ENCODE results near the gene JAZF1.

JAZF1 gene

DNA sequence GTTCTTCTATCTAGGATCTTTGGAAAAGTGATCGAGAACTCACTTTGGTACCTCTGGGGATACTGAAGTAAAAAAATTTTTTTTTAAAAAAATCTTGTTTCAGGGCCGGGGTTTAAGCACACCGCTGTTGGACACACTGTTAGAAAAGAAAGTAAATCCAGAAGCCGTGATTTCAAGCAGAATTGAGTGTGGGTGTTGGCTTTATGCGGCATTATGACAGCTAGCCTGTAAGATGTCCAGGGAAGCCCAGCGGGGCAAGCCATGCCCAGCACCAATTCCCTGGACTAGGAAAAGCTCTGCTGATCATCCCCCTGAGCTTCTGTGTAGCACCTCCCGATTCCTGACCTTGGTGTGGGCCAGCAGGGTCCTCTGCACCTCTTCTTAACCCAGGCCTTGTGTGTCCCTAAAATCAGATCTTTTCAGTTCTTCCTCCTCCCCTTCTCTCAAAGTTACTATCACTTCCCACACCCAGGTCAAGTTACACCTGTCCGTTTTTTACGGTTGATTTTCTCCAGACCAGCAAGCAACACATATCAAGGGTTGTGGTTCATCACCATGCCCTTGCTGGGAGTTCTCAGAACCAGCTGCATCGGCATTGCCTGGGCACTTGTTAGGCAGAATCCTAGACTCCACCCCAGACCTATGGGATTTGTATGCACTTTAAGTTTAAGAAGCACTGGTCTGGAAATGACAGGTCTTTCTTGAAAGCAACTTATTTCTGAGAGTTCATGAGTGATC lies 235.4 kb downstream of the JAZF1 start:
- no peaks in the 10 kb centered on the region for H3K4me1 ChIP-seq (ENCODE audit: control insufficient read depth, insufficient read depth, low read length)
- no peak overlapping the region for H3K9ac ChIP-seq (ENCODE audit: low read length)
- no peaks in the 10 kb centered on the region for H3K36me3 ChIP-seq (ENCODE audit: control insufficient read depth, insufficient read depth, low read length)
- H3K9me3 ChIP-seq (ENCODE audit: control insufficient read depth, low read length), result no peaks in the 10 kb centered on the region
- no peak overlapping the region for H3K4me3 ChIP-seq (ENCODE audit: low read length)
- no peaks in the 10 kb centered on the region for H3K27me3 ChIP-seq (ENCODE audit: control insufficient read depth, insufficient read depth, low read length)

DNA sequence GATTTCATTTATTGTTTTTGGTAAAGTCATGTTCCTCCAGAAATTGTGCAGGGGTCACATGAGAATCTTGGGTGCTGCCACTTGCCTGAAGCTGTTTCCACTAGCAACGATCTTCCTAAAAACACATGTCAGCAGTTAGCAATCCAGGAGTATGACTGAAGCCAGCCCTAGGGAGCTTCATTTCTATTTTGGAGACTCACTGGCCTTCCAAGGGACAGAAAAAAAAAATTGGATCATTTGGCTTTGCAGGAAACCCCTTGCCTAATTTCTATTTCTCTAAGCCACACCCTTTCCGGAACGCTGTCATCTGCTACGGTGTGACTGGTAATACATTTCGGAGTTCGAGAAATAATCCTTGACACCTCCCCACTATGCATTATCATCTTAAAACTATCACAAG lies 236.0 kb downstream of the JAZF1 start:
- Histone ChIP-seq H3K4me1 (ENCODE audit: control insufficient read depth, insufficient read depth, low read length) (no peaks in the 10 kb centered on the region), H3K9ac (ENCODE audit: low read length) (no peak overlapping the region), H3K4me3 (ENCODE audit: low read length) (no peak overlapping the region), H3K9me3 (ENCODE audit: control insufficient read depth, low read length) (no peaks in the 10 kb centered on the region), H3K27me3 (ENCODE audit: control insufficient read depth, insufficient read depth, low read length) (no peaks in the 10 kb centered on the region), H3K36me3 (ENCODE audit: control insufficient read depth, insufficient read depth, low read length) (no peaks in the 10 kb centered on the region)

DNA sequence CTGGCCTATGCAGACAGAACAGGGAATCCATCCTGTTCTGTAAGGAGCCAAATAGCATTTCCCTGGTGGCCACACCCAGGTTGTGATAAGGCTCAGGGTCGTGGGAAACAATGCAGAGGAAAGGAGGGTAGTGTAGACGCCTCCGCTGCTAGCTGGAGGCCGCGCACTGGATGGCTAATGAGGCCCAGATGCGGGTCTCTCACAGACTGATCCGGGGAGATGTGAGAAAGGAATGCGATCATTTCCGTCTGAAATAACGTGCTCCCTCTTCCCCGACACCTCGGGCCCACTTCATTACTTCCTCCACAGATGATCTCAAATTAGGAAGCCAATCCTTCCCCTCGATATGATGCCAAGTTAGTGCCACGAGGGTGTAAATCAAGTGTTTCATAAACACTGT lies 237.4 kb downstream of the JAZF1 start:
- H3K4me1 ChIP-seq (ENCODE audit: control insufficient read depth, insufficient read depth, low read length), result no peaks in the 10 kb centered on the region
- no peaks in the 10 kb centered on the region for H3K9me3 ChIP-seq (ENCODE audit: control insufficient read depth, low read length)
- no peak overlapping the region for H3K9ac ChIP-seq (ENCODE audit: low read length)
- no peak overlapping the region for H3K4me3 ChIP-seq (ENCODE audit: low read length)
- H3K36me3 ChIP-seq (ENCODE audit: control insufficient read depth, insufficient read depth, low read length), result no peaks in the 10 kb centered on the region
- H3K27me3 ChIP-seq (ENCODE audit: control insufficient read depth, insufficient read depth, low read length), result no peaks in the 10 kb centered on the region

DNA sequence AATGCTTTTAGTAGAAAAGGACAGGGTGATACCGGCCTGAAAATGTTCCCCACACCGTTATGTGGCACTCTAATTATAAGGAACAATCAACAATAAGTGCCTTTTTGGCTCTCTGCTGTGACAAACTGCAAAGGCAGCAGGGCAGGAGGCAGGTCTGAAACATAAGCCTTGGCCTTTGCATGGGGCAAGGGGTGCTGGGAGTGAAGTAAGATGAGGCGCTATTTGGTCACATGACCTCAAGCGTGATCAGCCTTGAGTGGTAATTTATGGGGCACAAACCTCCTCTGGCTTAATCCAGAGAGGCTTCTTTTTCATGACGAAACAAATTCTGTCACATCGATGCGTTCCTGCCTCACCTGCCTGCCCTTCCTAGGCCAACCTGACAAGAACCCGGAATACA lies 237.9 kb downstream of the JAZF1 start:
- Histone ChIP-seq H3K36me3 (ENCODE audit: control insufficient read depth, insufficient read depth, low read length) (no peaks in the 10 kb centered on the region), H3K9me3 (ENCODE audit: control insufficient read depth, low read length) (no peaks in the 10 kb centered on the region), H3K9ac (ENCODE audit: low read length) (no peak overlapping the region), H3K27me3 (ENCODE audit: control insufficient read depth, insufficient read depth, low read length) (no peaks in the 10 kb centered on the region), H3K4me3 (ENCODE audit: low read length) (no peak overlapping the region), H3K4me1 (ENCODE audit: control insufficient read depth, insufficient read depth, low read length) (no peaks in the 10 kb centered on the region)

DNA sequence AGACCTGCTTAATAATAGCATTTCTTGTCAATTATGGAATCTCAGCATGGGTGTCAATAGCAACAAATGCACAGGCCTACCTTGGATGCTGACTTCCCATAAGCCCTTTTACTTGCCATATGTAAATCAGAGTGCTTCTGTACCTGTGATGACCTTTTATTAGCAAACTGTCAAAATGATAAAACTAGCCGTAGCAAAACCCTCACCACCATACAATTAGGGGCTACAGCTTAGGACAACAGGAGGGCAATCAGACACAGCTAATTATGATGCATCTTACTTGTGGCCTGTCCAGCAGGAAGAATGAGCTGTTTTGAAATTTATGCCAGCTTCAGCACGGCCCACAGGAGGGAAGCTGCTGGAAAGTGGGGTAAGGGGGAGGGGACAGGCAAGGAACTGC lies 239.1 kb downstream of the JAZF1 start:
- H3K4me1 ChIP-seq (ENCODE audit: control insufficient read depth, insufficient read depth, low read length), result no peaks in the 10 kb centered on the region
- no peaks in the 10 kb centered on the region for H3K9me3 ChIP-seq (ENCODE audit: control insufficient read depth, low read length)
- H3K4me3 ChIP-seq (ENCODE audit: low read length), result no peak overlapping the region
- no peak overlapping the region for H3K9ac ChIP-seq (ENCODE audit: low read length)
- H3K36me3 ChIP-seq (ENCODE audit: control insufficient read depth, insufficient read depth, low read length), result no peaks in the 10 kb centered on the region
- H3K27me3 ChIP-seq (ENCODE audit: control insufficient read depth, insufficient read depth, low read length), result no peaks in the 10 kb centered on the region

DNA sequence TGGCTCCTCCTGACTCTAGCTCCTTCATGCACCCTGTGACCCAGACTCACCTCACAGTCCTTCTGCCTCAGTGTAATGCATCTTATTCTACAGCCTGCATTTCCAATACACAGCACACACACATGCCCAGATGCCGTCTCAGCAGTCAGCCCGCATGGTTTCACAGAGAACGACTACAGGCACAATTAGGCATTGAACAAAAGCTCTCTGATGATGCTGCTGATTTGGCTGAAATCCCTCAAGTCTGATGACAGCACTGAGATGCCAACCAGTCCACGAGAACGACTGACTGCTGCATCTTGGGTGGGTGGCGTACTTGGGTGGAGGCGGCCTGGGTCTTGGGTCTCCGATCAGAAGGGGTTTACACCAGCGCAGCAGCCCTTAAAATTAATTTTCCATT lies 240.3 kb downstream of the JAZF1 start:
- no peak overlapping the region for H3K4me3 ChIP-seq (ENCODE audit: low read length)
- H3K4me1 ChIP-seq (ENCODE audit: control insufficient read depth, insufficient read depth, low read length), result no peaks in the 10 kb centered on the region
- no peaks in the 10 kb centered on the region for H3K27me3 ChIP-seq (ENCODE audit: control insufficient read depth, insufficient read depth, low read length)
- H3K9ac ChIP-seq (ENCODE audit: low read length), result no peak overlapping the region
- no peaks in the 10 kb centered on the region for H3K9me3 ChIP-seq (ENCODE audit: control insufficient read depth, low read length)
- no peaks in the 10 kb centered on the region for H3K36me3 ChIP-seq (ENCODE audit: control insufficient read depth, insufficient read depth, low read length)

DNA sequence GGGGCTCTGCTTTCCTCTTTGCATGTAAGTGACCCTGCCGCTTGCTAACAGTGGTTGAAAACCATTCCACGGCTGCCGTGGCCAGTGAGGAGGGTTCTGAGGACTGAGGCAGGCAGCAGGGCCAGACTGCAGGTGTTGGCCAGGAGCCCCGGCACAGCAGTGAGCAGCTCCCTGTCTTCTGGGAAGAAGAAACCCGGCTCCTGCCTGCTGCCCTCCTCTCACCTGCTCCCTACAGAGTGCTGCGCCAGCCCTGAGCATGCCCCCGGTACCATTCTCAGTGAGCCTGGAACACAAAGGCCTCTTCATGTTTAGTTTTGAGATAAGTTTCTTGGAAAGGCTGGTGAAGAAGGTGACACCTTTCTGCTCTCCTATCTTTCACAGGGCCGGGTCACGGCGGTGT lies 240.7 kb downstream of the JAZF1 start:
- H3K4me3 ChIP-seq (ENCODE audit: low read length), result no peak overlapping the region
- H3K9me3 ChIP-seq (ENCODE audit: control insufficient read depth, low read length), result no peaks in the 10 kb centered on the region
- H3K9ac ChIP-seq (ENCODE audit: low read length), result no peak overlapping the region
- no peaks in the 10 kb centered on the region for H3K36me3 ChIP-seq (ENCODE audit: control insufficient read depth, insufficient read depth, low read length)
- no peaks in the 10 kb centered on the region for H3K4me1 ChIP-seq (ENCODE audit: control insufficient read depth, insufficient read depth, low read length)
- no peaks in the 10 kb centered on the region for H3K27me3 ChIP-seq (ENCODE audit: control insufficient read depth, insufficient read depth, low read length)

DNA sequence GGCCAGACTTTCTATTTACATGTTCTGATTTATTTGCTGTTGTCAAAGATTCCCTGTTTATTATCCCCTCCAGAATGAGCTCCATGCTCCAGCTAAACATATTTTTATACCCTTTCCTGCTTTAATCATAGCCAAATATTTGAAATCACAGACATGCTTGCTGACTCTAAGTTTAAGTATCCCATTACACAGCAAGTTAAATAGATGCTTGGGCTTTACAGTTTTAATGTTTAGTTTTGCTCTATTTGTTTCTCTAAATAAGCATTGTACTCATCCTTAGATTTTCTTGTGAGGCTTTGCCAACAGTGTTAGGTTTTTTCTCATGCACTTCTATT lies 243.9 kb downstream of the JAZF1 start:
- Histone ChIP-seq H3K4me1 (ENCODE audit: control insufficient read depth, insufficient read depth, low read length) (no peaks in the 10 kb centered on the region), H3K27me3 (ENCODE audit: control insufficient read depth, insufficient read depth, low read length) (no peaks in the 10 kb centered on the region), H3K36me3 (ENCODE audit: control insufficient read depth, insufficient read depth, low read length) (no peaks in the 10 kb centered on the region), H3K9me3 (ENCODE audit: control insufficient read depth, low read length) (no peaks in the 10 kb centered on the region), H3K9ac (ENCODE audit: low read length) (no peak overlapping the region), H3K4me3 (ENCODE audit: low read length) (no peak overlapping the region)

DNA sequence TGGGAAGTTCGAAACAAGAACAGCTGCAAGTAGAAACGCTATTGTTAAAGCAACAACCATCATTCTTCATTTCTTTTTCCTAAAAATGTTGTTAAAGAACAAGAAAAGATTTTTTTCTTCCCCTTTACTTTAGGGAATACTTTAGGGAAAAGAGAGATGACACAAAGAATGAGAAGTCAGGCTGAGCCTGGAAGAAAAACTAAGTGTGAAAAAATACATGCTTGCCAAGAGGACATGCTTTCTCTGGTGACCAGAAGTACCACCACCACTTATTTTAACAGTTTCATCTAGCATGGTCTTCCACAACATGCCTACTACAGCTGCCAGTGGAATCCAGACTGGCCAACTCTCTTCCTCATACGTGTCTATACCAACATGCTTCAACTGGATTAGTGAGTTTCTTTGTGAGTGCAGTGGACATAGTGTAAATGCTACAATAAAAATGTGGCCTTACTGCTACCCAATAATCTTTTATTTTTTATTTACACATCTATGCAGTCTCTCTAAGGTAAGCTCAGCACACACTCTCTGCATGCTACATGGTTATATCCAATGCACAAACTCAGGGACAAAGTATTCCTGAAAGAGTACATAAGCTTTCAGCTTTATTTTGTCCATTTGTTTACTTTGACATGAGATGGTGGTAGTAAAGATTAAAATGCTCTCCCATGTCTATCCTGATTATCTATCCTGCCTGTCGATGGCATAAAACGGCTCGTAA lies 244.4 kb downstream of the JAZF1 start:
- Histone ChIP-seq H3K9ac (ENCODE audit: low read length) (no peak overlapping the region), H3K9me3 (ENCODE audit: control insufficient read depth, low read length) (no peaks in the 10 kb centered on the region), H3K4me3 (ENCODE audit: low read length) (no peak overlapping the region), H3K4me1 (ENCODE audit: control insufficient read depth, insufficient read depth, low read length) (no peaks in the 10 kb centered on the region), H3K27me3 (ENCODE audit: control insufficient read depth, insufficient read depth, low read length) (no peaks in the 10 kb centered on the region), H3K36me3 (ENCODE audit: control insufficient read depth, insufficient read depth, low read length) (no peaks in the 10 kb centered on the region)

DNA sequence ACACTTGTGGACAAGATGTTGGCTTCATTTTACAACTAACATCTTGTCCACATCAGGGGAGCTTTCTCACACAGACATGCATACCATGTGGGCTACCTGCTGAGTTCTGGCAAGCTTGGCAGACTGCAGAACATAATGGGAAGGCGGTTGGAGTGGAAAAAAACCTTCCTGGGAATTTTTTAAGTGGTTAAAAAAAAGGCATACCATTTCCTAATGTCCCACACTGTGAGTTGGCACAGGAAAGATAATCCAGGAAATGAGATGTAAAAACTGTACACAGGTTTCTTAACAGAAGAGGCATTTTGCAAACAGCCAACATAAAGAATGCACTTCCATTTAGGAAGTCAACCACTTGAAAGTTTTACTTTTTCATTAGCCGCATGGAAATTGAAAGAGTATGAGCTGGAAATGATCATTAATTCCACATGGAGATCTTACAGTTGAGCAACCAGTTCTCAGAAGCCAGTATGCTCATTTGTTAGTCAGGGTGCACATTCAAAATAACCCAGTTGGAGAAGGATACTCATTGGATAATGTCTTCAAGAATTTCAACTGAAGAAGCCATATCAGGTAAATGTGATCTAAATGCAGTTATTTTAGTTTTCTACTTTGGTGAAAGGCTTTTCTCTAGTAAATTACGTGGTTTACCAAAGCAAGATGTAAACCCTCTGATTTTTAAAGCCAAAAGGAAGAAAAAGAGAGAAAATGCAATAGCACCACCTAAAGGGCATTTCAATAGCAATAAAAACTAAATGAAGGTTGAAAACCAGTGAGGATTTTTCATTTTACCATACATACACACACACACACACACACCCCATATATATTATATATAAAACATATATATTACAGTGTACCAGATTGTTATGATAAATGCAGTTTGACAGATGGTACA lies 246.7 kb downstream of the JAZF1 start:
- H3K4me1 ChIP-seq (ENCODE audit: control insufficient read depth, insufficient read depth, low read length), result no peaks in the 10 kb centered on the region
- no peak overlapping the region for H3K4me3 ChIP-seq (ENCODE audit: low read length)
- no peaks in the 10 kb centered on the region for H3K9me3 ChIP-seq (ENCODE audit: control insufficient read depth, low read length)
- no peak overlapping the region for H3K9ac ChIP-seq (ENCODE audit: low read length)
- no peaks in the 10 kb centered on the region for H3K36me3 ChIP-seq (ENCODE audit: control insufficient read depth, insufficient read depth, low read length)
- H3K27me3 ChIP-seq (ENCODE audit: control insufficient read depth, insufficient read depth, low read length), result no peaks in the 10 kb centered on the region

DNA sequence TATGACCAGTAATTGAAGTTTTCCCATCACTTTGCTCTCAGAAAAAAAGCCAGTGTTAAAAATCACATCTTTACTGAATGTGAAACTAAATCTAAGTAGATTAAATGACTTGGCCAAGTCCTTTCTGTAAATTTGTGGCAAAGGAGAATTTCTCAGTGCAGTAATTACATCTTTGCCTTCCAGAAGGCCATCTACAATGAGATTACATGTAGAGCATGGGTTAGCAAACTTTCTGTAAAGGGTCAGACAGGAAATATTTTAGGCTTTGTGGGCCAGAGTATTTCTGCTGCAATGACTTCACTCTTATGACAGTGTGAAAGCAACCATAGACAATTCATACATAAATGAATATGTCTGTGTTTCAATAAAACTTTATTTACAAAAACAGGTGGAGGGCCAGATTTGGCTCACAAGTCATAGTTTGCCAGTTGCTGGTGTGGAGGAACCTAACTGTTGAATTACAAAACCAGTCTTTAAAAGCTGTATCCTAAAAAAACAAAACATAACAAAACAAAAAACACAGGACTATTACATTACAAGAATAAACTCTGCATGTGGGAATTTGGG lies 249.6 kb downstream of the JAZF1 start:
- H3K27me3 ChIP-seq (ENCODE audit: control insufficient read depth, insufficient read depth, low read length), result no peaks in the 10 kb centered on the region
- no peak overlapping the region for H3K4me3 ChIP-seq (ENCODE audit: low read length)
- no peaks in the 10 kb centered on the region for H3K9me3 ChIP-seq (ENCODE audit: control insufficient read depth, low read length)
- no peak overlapping the region for H3K9ac ChIP-seq (ENCODE audit: low read length)
- H3K36me3 ChIP-seq (ENCODE audit: control insufficient read depth, insufficient read depth, low read length), result no peaks in the 10 kb centered on the region
- no peaks in the 10 kb centered on the region for H3K4me1 ChIP-seq (ENCODE audit: control insufficient read depth, insufficient read depth, low read length)

DNA sequence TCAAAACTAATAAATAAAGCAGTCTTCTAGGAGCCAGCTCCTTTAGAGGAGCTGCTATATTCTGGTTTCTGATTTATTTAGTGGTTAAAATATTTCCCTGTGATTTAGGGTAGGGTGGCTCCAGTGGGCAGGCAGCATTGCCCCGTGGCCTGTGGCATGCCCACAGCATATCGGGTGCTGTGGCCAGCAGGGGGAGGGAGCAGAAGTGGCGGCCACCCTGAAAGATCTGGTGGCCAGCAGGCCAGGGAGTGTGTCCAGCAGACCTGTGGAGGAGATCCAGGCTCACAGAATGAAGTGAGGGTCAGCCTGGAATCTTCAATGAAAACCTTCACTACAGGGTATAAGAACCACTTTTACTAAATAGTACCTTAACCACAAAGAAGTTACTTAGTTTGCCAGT lies 251.5 kb downstream of the JAZF1 start:
- H3K9ac ChIP-seq (ENCODE audit: low read length), result no peak overlapping the region
- no peaks in the 10 kb centered on the region for H3K9me3 ChIP-seq (ENCODE audit: control insufficient read depth, low read length)
- no peaks in the 10 kb centered on the region for H3K36me3 ChIP-seq (ENCODE audit: control insufficient read depth, insufficient read depth, low read length)
- no peaks in the 10 kb centered on the region for H3K27me3 ChIP-seq (ENCODE audit: control insufficient read depth, insufficient read depth, low read length)
- H3K4me3 ChIP-seq (ENCODE audit: low read length), result no peak overlapping the region
- no peaks in the 10 kb centered on the region for H3K4me1 ChIP-seq (ENCODE audit: control insufficient read depth, insufficient read depth, low read length)
